GM19463 (cell line): ENCODE results near the gene PAFAH2.

Experiments
- ATAC-seq: cut with Tn5 transposase; IDR thresholded peaks from one replicate; pipeline ENCODE4 v1.9.1; 2021; ENCODE audit warnings: mild to moderate bottlenecking, moderate library complexity; ENCODE audit not compliant: unreplicated experiment

PAFAH2 gene

GRCh38 chr1:25997828-25998761 is at the start of gene PAFAH2:
TSS of gene PAFAH2 (minus strand) at chr1:25998063. CDS start at chr1:25990816, 7,247 bp downstream.
- ATAC-seq, result peak; percentile 95

- no peak for ATAC-seq
These were observed 49.5 kb upstream of the PAFAH2 start for GRCh38 chr1:26047278-26047874.

GRCh38 chr1:26046246-26047095 is 48.6 kb upstream of the PAFAH2 start:
- ATAC-seq, result no peak

- no peak for ATAC-seq
These were observed 47.9 kb upstream of the PAFAH2 start, which contains the start of gene SLC30A2 for GRCh38 chr1:26045722-26046245. TSS of gene SLC30A2 (minus strand) at chr1:26046118. CDS start at chr1:26045896, 222 bp downstream.

DNA sequence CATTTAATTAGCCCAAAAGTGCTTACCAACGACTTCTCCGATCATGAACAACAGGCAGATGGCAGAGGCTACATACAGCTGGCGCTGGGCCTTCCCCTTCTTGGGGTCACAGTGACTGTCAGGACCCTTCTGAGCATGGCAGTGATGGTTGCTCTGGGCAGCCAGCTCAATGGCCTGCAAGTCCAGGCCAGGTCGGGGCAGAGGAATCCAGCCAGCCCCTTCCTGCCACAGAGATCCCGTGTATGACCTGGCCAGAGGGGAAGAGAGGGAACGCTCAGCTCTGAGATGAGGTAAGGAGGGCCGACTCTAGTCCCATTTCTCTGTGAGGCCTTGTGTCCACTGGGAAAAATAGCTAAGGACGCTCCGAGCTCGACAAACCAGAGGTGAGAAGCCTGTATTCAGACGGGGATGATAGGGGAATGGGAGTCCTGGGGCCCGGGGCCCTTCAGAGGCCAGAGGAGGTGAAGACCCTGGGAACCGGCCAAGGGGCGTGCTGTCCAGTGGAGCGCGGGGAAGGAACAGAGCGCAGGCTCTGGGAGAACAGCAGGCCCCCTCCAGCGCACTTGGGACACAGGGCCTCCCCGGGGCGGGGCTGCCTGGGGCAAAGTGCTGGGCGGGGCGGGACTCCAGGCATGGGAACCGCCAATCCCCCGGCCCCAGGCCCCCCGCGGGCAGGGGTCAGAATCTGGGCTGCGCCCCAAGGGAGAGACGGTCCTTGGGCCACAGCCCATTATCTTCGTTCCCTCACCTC is 47.3 kb upstream of the PAFAH2 start:
- ATAC-seq, result no peak

- no peak for ATAC-seq
These were observed 46.6 kb upstream of the PAFAH2 start for GRCh38 chr1:26044414-26044813.

DNA sequence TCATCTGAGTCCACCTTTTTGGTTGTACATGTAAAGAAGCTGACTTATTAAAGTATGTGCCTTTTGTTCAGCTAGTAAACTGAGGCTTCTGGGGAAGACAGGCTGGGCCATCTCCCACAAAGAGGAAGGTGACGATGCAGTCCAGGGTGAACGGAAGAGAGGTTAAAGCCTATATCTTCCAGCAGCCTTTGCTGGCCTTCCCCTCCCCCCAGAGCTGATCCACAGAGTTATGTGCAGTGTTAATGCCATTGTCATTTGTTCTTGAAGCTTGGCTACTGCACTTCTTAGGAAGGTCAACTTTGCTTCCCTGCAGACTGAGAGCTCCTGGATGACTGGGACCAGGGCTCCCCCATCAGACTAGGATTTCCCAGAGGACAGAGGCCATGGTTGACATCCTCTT is 45.9 kb upstream of the PAFAH2 start:
- no peak for ATAC-seq

DNA sequence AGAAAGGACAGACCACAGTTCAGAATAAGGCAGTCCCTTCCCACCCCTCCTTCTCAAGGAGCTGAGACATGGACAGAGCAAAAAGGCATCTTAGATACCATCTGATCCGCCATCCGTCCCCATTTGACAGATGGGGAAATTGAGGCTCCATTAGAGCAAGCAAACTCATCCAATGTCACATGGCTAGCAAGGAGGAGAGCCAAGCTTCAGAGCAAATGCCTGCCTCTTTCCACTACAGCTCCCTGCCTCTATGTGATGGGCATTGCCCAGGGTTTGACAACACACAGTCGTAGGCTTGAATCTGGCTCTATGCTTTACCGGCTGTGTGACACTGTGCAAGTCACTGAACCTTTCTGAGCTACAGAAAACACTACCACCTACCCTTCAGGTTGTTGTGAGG is 44.1 kb upstream of the PAFAH2 start:
- no peak for ATAC-seq

DNA sequence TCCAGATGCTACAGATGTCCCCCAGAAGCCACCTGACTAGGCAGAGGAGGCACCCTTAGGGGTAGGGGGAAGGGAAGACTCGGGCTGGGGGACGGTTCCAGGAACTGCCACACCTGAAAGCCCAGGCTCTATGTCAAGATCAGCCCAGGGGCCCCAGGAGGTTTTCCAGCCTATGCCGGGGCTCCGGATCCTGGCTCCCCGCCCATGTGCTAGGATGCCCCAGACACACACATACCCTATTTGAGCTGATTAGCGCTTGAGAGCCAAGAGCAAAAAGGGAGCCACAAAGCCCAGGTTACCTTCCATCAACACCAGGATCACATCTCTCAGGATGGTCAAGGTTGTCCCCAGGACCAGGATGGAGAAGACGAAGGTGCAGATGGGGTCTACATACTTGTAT is 43.5 kb upstream of the PAFAH2 start:
- ATAC-seq, result no peak

GRCh38 chr1:26038904-26039303 is 41.0 kb upstream of the PAFAH2 start:
- no peak for ATAC-seq

- no peak for ATAC-seq
These were observed 40.6 kb upstream of the PAFAH2 start for GRCh38 chr1:26038477-26038876.

DNA sequence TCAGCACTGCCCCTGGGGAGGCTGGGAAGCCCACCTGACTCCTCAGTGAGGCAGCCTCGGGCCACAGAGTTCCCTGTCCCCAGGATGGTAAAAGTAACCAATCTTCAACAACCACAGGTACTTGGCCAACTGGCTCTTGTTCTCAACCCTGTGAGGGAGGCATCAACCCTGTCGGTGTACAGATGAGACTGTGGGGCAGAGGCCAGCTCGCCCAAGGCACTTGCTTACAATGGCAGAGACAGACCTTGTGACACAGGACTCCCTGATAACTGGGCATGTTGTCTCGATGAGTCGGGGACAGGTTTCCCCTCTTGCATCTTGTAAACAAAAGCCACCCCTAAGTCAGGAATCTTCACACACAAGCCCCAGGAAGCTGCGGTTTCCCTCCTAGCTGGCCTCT is 40.0 kb upstream of the PAFAH2 start:
- no peak for ATAC-seq

DNA sequence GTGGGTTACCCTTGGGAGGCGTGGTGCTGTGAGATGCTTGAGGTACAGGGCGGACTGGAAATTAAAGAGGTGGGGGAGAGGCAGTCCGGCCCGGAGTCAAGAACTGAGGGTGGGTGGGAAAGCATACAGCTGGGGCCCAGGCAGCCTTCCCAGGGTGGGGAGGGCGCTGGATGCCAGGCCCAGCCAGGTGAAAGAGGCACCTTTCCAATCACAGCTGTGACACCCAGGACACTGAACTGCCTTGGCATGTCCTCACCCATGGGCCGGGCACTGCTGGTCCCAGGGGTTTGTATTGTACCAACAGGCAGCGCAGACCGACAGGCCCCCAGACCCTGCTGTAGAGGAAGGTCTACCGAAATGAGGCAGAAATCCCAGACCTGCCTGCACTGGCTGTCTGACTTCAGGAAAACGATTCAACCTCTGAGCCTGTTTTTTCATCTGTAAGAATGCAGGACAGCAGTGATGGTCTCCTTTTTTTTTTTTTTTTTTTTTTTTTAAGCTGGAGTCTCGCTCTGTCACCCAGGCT is 39.0 kb upstream of the PAFAH2 start:
- ATAC-seq, result no peak

GRCh38 chr1:26035959-26036755 is 38.3 kb upstream of the PAFAH2 start:
- peak; percentile 67 for ATAC-seq

- peak; percentile 89 for ATAC-seq
These were observed 37.5 kb upstream of the PAFAH2 start for GRCh38 chr1:26035203-26035958.

- ATAC-seq, result no peak
These were observed 36.8 kb upstream of the PAFAH2 start for GRCh38 chr1:26034504-26035202.

- ATAC-seq, result no peak
These were observed 34.9 kb upstream of the PAFAH2 start for GRCh38 chr1:26032656-26033357.
